ENCODE measurements around the gene MGA.
A peak's percentile ranks its signal among the peaks of the same experiment; 100 is the strongest.
"Not testable (repeated sequence)": the region's sequence is repeated elsewhere in the genome, so short reads cannot be mapped to it uniquely, and the experiment has no call there.

MGA gene

GRCh38 chr15:41727143-41727542 lies 66.9 kb downstream of the MGA start:
- DNase-seq = peak; percentile 42

GRCh38 chr15:41728061-41728460 lies 67.9 kb downstream of the MGA start:
- not testable (repeated sequence) for DNase-seq

GRCh38 chr15:41730543-41730942 lies 70.3 kb downstream of the MGA start:
- no peak for DNase-seq

DNA sequence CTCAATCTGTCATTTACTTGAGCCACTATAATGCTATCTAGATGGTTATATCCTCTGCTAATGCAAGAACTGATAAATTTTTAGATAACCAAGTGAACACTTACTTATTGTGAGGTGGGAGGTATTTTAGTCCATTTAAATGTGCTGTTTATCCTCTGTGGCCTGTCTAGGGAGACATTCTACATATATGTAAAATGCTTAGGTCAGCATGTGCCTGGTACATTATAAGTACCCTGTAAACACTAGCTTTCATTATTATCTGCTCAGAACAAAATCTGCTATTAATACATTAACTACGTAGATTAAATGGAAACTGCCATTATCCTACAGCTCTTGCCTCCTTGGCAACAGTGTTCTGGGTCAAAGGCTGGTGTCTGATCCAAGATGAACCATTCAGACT lies 72.3 kb downstream of the MGA start:
- DNase-seq = no peak

DNA sequence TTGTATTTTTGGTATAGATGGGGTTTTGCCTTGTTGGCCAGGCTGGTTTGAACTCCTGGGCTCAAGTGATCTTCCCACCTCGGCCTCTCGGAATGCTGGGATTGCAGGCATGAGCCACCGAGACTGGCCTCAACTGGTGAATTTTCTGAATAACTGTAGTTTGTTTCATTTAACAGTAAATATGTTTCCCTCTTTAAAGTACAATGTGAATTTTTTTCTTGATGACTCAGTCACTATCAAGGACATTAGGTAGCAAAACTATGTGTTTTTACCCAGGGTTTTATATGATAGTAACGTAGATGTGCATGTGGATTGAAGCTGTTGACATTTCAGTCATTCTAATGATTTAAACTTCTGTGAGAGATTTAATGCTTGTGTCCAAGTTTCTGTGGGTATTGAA lies 73.9 kb downstream of the MGA start:
- peak; percentile 23 for DNase-seq

- DNase-seq = no peak
These were observed 74.8 kb downstream of the MGA start for GRCh38 chr15:41735046-41735445.

DNA sequence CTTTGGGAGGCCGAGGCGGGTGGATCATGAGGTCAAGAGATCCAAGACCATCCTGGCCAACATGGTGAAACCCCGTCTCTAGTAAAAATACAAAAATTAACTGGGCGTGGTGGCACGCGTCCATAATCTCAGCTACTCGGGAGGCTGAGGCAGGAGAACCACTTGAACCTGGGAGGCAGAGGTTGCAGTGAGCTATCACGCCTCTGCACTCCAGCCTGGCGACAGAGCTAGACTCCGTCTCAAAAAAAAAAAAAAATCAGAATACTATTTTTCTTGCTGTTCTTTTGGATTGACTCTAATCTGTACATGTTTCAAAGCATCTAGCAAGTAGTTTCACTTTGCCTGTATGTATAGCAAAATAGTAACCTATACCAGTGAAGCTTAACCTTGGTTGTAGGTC lies 75.3 kb downstream of the MGA start:
- DNase-seq = not testable (repeated sequence)

GRCh38 chr15:41746802-41747201 lies 86.6 kb downstream of the MGA start:
- DNase-seq = peak; percentile 9

DNA sequence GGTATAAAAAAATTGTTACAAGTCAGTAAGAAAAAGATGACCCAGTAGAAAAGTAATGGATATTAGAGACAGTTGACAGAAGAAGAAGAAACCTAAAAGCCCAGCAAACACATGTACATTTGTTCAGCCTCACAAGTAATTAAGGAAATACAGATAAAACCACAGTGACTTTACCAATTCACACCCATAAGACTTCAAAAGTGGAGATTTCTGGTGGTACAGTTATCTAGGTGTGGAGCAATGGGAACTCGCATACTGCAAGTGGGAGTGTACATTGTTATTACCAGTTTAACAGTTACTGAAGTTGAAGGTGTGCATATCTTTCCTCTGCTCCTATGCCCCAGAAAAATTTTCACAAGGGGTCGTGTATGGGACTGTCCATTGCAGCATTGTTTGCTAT lies 96.0 kb downstream of the MGA start:
- no peak for DNase-seq

- peak; percentile 69 for DNase-seq
These were observed 112.6 kb downstream of the MGA start for GRCh38 chr15:41772720-41773331.

- DNase-seq = no peak
These were observed 113.1 kb downstream of the MGA start for GRCh38 chr15:41773332-41773728.

DNA sequence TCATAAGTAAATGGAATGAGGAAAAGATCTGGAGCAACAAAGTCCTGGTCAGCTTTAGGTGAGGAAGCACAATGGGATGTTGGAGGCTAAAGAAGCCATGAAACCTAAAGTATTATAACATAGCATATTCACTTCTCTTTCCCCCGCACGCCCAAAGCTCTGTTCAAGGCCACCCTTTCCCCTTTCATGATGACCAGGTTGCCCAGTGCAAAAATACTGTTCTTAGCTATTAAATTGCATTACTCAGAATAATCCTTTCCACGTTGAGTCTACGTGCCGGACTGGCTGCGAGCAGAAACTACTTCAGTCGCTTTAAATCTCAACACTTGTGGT lies 113.5 kb downstream of the MGA start:
- no peak for DNase-seq

DNA sequence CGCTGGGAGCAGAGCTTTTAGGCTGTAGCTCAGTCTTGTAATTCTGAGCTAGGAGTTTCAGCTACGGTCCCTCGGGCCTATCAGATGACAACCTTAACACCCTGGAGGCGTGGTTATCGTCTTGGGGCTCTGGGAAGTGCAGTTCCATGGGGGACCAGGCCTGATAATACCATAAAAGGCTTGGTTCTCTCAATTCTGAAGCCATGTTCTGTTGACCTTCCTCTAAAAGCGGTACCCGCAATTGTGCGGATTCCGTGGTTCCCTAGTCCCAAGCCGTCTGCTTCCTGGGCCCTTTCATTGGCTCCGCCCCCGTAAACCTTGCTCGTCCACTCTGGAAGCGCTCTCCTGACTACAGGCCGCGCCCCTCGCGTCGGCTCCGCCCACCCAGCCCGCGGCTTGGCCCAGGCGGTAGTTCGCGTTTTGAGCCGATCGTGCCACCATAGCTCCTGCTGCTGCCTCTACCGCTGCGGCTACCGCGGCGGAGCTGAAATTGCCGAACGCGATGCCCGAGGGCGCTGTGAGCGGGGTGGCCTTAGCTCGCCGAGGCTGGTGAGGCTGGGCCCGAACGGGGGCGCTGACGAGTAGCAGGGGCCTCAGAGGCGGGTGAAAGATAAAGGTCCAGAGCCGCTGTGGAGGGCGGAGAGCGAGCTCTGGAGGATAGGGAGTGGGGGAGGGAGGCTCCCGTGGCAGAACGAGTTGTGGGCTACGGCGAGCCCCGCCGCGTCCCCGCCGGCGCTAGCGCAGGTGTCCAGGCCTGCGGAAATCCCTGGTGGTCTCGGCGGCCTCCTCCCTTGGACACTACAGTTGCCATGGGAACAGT lies 114.1 kb downstream of the MGA start, which contains the start of gene MAPKBP1:
TSS of gene MAPKBP1 (plus strand) at position 423 of the 820 bp plus-strand sequence. CDS start 792 bp downstream, outside the sequence.
- peak; percentile 98 for DNase-seq

DNA sequence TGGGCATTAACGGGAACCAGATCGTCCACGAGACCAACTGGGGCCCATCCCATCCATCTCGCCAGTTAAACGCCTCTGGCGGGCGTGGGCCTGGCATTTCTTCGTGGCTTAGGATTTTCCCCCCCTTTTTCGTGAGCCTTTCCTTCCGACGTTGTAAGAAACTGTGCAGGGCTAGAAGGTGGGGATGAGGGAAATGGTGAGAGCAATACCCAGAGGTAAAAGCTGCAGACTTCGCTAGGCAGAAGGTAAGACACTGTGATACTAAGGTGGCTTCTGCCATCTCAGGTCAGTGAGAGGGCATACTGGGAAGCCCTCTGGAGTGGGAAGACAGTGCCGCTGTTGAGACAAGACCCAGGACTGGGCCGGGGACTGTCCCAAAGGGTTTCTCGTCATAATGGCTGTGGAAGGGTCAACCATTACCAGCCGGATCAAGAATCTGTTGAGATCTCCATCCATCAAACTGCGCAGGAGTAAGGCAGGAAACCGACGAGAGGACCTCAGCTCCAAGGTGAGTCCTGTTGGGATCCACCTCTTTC lies 114.7 kb downstream of the MGA start:
- no peak for DNase-seq

GRCh38 chr15:41775651-41776050 lies 115.4 kb downstream of the MGA start:
- no peak for DNase-seq

- peak; percentile 44 for DNase-seq
These were observed 117.3 kb downstream of the MGA start for GRCh38 chr15:41777421-41777973.

DNA sequence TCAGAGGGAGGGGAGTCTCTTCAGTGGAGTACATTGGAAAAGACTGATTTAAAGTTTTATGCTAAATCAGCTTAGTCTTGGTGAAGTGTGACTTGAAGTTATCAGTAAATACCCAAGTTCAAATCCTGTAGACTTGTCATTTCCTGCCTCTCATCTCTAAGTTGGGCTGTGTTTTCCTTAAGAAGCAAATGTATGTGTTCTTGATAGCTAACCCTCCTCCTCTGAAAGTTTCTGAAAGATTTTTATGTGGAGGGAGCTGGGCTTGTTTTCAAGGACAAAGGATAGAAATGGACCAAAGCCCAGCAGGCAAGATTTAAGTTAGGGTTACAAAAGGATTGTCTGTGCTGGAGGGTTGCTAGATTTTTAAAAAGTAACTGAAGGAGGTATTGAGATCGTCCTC lies 118.3 kb downstream of the MGA start:
- no peak for DNase-seq

GRCh38 chr15:41779662-41780157 lies 119.5 kb downstream of the MGA start:
- DNase-seq = no peak

DNA sequence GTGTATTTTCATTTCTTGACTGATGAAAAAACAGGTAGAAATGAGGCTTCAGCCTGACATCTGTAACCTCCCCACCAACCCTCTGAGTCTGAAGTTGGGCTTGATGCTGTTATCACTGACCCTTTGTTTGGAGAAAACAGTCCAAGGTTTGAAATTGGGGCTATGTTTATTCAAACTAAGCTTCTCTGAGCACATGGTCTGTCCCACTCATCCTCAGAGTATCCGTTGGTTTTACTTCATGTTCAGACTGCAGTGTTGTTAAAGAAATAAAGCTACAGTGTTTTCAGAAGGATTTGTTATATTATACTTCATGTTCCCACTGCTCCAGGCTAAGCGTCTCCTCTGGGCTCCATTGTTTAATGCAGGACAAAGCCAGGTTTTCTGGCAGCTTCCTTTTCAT lies 120.1 kb downstream of the MGA start:
- DNase-seq = no peak

- DNase-seq = no peak
These were observed 120.5 kb downstream of the MGA start for GRCh38 chr15:41780727-41781126.

DNA sequence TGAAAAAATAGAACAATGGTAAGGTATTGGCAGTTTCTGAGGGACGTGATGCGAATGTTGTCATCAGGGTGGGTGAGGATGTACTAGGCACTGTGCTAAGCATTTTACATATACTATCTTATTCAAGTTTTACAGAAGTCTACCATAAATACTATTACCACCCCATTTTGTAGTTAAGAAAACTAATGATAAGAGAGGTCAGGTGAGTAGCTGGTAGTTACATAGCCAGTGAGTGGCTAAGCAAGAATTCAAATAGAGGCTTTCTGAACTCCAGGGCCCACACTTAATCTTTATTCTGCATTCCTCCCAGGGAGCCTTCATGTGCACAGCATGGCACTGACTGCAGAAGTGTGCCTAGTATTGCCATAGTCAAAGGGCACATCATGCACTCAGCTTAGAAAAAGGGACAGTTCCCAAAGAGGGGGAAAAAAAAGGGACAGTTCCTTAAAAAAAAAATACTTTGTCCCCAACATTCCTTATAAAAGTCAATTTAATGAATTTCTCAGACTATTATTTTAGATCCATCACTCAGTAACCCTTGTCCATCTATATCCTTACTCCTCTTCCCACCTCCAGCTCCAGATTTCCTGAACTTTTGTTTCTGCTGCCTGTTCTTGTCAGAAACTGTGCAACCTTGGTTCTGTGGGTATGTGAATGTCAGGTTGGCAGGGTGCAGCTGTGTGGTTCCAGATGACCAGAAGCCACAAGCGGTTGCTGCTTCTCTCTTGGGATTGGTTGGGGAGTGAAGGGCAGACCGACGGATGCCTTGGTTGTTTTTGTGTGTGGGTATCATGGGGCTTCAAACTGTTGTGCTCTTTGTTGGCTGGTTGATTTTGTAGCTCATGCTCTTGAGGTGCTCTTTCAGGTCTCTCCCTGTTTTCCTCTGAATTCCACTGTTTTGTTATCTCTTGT lies 122.4 kb downstream of the MGA start:
- no peak for DNase-seq

GRCh38 chr15:41783296-41783695 lies 123.1 kb downstream of the MGA start:
- DNase-seq = no peak

GRCh38 chr15:41788262-41788661 lies 128.1 kb downstream of the MGA start:
- DNase-seq = no peak

Data from fibroblast of skin of right quadriceps (primary cell).